ENCODE measurements around the gene FNDC3B. TPM values are rescaled to one million over a fixed set of nuclear protein-coding genes. Genes with fewer than 3 reads are reported as not detected.
"Not testable (repeated sequence)": the region's sequence is repeated elsewhere in the genome, so short reads cannot be mapped to it uniquely, and the experiment has no call there.

The FNDC3B gene
- total RNA-seq, 4 donors from 2014 or later: 59.8 to 72.6 (median 65.6) TPM

DNA sequence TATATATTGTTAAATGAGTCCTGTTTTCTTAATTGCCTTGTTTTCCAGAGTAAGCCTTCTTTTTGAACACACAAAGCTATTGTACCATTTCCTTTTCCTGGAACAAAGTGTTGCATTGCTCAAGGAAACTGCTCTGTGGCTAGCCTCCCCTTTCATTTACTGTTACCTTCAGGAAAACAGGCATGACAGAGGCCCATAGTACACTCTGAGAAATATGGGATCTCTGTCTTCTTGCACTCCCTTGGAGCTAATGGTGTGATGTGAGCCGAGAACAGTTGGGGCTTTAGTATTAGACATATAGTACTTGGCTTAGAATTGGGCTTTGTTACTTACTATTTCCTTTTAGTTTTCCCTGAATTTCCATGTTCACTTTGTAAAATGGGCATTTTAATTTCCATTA, 215.2 kb downstream of the FNDC3B start:
- no peaks in the 10 kb centered on the region for H3K27me3 ChIP-seq
- peaks cover 42 to 58% (median 53%) of the 10 kb centered on the region in 4 donors for H3K4me1 ChIP-seq
- 91% methylated on average over 1 of the region's 1 CpG for WGBS
- DNase-seq (ENCODE audit: extremely low spot score): no peak
- no peaks in the 10 kb centered on the region for H3K9me3 ChIP-seq
- peak overlapping the region; percentile 31 to 86 (median 82) for H3K27ac ChIP-seq (replicated peaks in 1 of 4)
- no peak overlapping the region for H3K4me3 ChIP-seq
- TF ChIP-seq, protein P1, sequence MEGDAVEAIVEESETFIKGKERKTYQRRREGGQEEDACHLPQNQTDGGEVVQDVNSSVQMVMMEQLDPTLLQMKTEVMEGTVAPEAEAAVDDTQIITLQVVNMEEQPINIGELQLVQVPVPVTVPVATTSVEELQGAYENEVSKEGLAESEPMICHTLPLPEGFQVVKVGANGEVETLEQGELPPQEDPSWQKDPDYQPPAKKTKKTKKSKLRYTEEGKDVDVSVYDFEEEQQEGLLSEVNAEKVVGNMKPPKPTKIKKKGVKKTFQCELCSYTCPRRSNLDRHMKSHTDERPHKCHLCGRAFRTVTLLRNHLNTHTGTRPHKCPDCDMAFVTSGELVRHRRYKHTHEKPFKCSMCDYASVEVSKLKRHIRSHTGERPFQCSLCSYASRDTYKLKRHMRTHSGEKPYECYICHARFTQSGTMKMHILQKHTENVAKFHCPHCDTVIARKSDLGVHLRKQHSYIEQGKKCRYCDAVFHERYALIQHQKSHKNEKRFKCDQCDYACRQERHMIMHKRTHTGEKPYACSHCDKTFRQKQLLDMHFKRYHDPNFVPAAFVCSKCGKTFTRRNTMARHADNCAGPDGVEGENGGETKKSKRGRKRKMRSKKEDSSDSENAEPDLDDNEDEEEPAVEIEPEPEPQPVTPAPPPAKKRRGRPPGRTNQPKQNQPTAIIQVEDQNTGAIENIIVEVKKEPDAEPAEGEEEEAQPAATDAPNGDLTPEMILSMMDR (IDR thresholded peaks at IDR 0.05): no peak
- no peak for TF ChIP-seq POLR2AphosphoS5 (IDR thresholded peaks at IDR 0.05)
- TF ChIP-seq POLR2A (IDR thresholded peaks at IDR 0.05; ENCODE audit: low read depth): no peak
- no peak for TF ChIP-seq EP300 (IDR thresholded peaks at IDR 0.05)
- intact Hi-C loops (cut with DNase I): no loop called here
- peaks cover 0 to 21% (median 10%) of the 10 kb centered on the region in 4 donors for H3K36me3 ChIP-seq

DNA sequence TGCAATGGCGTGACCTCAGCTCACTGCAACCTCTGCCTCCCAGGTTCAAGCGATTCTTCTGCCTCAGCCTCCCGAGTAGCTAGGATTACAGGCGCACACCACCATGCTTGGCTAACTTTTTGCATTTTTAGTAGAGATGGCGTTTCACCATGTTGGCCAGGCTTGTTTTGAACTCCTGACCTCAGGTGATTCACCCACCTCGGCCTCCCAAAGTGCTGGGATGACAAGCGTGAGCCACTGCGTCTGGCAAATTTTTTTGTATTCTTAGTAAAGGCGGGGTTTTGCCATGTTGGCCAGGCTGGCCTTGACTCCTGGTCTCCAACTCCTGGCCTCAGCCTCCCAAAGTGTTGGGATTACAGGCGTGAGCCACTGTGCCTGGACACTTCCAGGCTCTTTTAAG, 215.9 kb downstream of the FNDC3B start:
- Histone ChIP-seq H3K36me3 (peaks cover 0 to 21% (median 10%) of the 10 kb centered on the region in 4 donors), H3K27ac (replicated peaks in 1 of 4) (peak overlapping the region; percentile 80 to 86 (median 82)), H3K4me1 (peaks cover 50 to 66% (median 61%) of the 10 kb centered on the region in 4 donors)
- H3K27me3 ChIP-seq; DNase-seq (ENCODE audit: extremely low spot score); H3K9me3 ChIP-seq; H3K4me3 ChIP-seq; intact Hi-C loops (cut with DNase I): not testable (repeated sequence)
- 97% methylated on average over 10 of the region's 10 CpGs for WGBS

DNA sequence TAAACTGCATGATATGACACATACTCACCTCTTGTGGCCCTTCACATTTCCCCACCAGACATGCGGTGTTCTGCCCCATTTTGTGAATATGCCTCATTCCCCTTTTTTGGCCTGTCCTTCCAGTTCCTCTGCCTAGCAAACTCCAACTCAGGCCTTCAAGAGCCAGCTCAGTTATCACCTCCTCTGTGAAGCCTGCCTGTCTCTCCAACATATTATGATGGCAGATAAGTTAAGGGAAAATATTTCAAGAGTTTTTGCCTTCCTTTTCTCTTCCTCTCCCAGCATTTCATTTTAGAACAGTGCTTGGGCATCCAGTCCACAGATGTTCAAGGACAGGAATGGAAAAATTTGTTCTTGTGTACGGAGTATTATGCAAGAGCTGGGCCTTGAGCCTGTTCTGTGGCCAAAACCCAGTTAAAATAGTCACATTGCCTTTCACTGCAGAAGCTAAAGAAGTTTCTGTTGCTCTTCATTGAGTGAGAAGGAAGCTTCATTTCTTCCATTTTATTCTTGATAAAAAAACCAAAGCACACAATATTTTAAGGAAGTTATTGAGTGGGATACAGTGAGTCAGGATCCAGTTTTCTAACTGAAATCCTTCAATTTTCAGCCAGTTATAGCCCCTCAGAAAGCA, 216.8 kb downstream of the FNDC3B start:
- Histone ChIP-seq H3K9me3 (no peaks in the 10 kb centered on the region), H3K27me3 (no peaks in the 10 kb centered on the region), H3K36me3 (peaks cover 0 to 20% (median 7%) of the 10 kb centered on the region in 4 donors), H3K27ac (replicated peaks in 1 of 4) (peak overlapping the region; percentile 80 to 86 (median 82)), H3K4me3 (no peak overlapping the region), H3K4me1 (peaks cover 58 to 75% (median 69%) of the 10 kb centered on the region in 4 donors)
- 51% methylated on average over 2 of the region's 2 CpGs for WGBS
- TF ChIP-seq EP300 (IDR thresholded peaks at IDR 0.05) (no peak), POLR2AphosphoS5 (IDR thresholded peaks at IDR 0.05) (peak; percentile 78 to 79), POLR2A (IDR thresholded peaks at IDR 0.05; ENCODE audit: low read depth) (no peak)
- TF ChIP-seq, protein P1 (IDR thresholded peaks at IDR 0.05): no peak
- DNase-seq (ENCODE audit: extremely low spot score): no peak
- intact Hi-C loops (cut with DNase I): no loop called here

DNA sequence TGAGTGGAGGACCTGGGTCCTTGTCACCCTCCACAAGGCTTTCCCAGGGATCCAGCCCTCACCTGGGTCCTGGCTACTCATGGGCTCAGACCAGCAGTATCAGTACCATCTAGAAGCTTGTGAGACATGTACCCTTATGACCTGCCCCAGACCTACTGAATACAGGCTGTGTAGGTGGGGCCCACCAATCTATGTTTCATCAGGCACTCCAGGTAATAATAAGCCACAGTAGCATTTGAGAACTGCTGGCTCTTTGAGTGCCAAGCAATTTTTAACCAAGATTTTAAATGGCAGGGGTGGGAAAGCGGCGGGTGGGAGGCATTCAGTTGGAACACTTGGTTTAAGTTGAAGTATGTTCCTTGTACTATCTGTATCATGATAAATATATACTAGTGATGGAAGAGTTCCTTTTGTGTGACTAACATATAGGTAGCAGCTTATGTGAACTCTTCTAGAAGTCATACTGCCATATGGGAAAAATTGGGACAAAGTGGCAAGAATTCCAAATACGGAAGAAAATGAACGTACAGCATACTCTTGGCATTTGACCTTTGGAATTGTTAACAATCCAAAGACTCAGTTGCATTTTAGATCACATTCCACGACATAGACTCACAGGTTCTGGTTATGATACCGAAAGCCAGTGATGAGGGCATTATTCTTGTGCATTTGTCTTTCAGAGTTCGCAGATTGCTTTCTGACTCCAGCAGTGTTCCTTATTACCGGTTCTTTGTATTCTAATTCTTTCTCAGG, 218.4 kb downstream of the FNDC3B start:
- Histone ChIP-seq H3K4me1 (peaks cover 68 to 91% (median 85%) of the 10 kb centered on the region in 4 donors), H3K27me3 (no peaks in the 10 kb centered on the region), H3K27ac (replicated peaks in 1 of 4) (peak overlapping the region; percentile 80 to 86 (median 82)), H3K4me3 (no peak overlapping the region), H3K9me3 (no peaks in the 10 kb centered on the region), H3K36me3 (peaks cover 0 to 7% (median 0%) of the 10 kb centered on the region in 4 donors)
- WGBS: 91% methylated on average over 8 of the region's 8 CpGs
- intact Hi-C loops (cut with DNase I): no loop called here
- no peak for DNase-seq (ENCODE audit: extremely low spot score)
- TF ChIP-seq EP300 (IDR thresholded peaks at IDR 0.05): no peak

DNA sequence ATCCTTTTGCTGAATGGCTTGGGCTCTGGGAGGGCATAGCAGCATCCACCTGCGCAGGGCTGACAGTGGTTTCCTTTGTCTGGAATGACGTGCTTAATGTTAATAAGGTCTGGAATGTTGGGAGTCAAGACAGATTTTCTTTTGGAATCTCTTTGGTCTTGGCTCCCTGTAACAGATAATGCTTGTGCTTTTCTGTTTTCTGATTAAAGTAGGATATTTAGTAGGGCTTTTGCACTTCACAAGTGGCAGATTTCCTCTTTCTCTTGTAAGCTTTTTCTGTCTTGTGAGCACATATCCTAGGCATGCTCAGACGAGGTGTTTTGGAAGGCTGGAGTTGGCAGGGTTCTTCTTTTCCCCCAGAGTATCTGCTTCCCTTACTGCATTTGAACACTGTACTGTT, 219.2 kb downstream of the FNDC3B start:
- TF ChIP-seq POLR2AphosphoS5 (IDR thresholded peaks at IDR 0.05) (no peak), POLR2A (IDR thresholded peaks at IDR 0.05; ENCODE audit: low read depth) (no peak), EP300 (IDR thresholded peaks at IDR 0.05) (no peak)
- TF ChIP-seq, protein P1 (IDR thresholded peaks at IDR 0.05): no peak
- no peak for DNase-seq (ENCODE audit: extremely low spot score)
- H3K4me1 ChIP-seq: peaks cover 73 to 99% (median 92%) of the 10 kb centered on the region in 4 donors
- no peaks in the 10 kb centered on the region for H3K9me3 ChIP-seq
- H3K4me3 ChIP-seq: no peak overlapping the region
- 28% methylated on average over 3 of the region's 3 CpGs for WGBS
- H3K27me3 ChIP-seq: no peaks in the 10 kb centered on the region
- H3K27ac ChIP-seq (replicated peaks in 1 of 4): peak overlapping the region; percentile 80 to 86 (median 82)
- intact Hi-C loops (cut with DNase I): no loop called here
- no peaks in the 10 kb centered on the region for H3K36me3 ChIP-seq

Data from esophagus muscularis mucosa (tissue), 4 donors.